SU-DHL-6 (cell line): ENCODE measurements around the gene GABBR2.

Experiments
- EZH2phosphoT487 ChIP-seq: fragments of 200-600 bp; sonication (generic), shearing (Covaris generic); conservative IDR thresholded peaks from 2 replicates; pipeline ENCODE4 v1.6.1; 2018; ENCODE audit warnings: mild to moderate bottlenecking, antibody characterized with exemption, low read length, moderate library complexity, mixed read lengths
- TF ChIP-seq, protein P1 (sequence below): fragments of 200-600 bp; sonication (generic); IDR thresholded peaks from one replicate; pipeline ENCODE4 v1.5.1; 2017; ENCODE audit warnings: antibody characterized with exemption, mild to moderate bottlenecking, low read length, moderate library complexity; ENCODE audit not compliant: insufficient read depth, poor library complexity, severe bottlenecking

DNA sequence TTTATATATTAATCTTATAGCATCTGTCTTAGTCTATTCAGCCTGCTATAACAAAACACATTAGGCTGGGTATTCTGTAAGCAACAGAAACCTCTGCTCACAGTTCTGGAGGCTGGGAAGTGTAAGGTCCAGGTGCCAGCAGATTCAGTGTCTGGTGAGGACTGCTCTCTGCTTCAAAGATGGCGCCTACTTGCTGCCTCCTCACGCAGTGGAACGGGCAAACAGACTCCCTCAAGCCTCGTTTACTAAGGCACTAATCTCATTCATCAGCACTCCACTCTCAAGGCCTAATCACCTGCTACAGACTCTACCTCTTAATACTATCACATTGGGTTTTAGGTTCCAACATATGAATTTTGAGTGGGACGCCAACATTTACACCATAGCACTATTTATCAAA is 448.1 kb downstream of the GABBR2 start:
- TF ChIP-seq, protein P1, sequence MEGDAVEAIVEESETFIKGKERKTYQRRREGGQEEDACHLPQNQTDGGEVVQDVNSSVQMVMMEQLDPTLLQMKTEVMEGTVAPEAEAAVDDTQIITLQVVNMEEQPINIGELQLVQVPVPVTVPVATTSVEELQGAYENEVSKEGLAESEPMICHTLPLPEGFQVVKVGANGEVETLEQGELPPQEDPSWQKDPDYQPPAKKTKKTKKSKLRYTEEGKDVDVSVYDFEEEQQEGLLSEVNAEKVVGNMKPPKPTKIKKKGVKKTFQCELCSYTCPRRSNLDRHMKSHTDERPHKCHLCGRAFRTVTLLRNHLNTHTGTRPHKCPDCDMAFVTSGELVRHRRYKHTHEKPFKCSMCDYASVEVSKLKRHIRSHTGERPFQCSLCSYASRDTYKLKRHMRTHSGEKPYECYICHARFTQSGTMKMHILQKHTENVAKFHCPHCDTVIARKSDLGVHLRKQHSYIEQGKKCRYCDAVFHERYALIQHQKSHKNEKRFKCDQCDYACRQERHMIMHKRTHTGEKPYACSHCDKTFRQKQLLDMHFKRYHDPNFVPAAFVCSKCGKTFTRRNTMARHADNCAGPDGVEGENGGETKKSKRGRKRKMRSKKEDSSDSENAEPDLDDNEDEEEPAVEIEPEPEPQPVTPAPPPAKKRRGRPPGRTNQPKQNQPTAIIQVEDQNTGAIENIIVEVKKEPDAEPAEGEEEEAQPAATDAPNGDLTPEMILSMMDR = no peak
- no peak for TF ChIP-seq EZH2phosphoT487
